GM21717 (cell line): Measurements from ENCODE around the gene BORCS6.
"Not testable (repeated sequence)": the region's sequence is repeated elsewhere in the genome, so short reads cannot be mapped to it uniquely, and the experiment has no call there.

Experiments used
- ATAC-seq: cut with Tn5 transposase; IDR thresholded peaks from one replicate; pipeline ENCODE4 v1.9.1; 2021; ENCODE audit warnings: mild to moderate bottlenecking, moderate library complexity; ENCODE audit not compliant: unreplicated experiment

The BORCS6 gene

GRCh38 chr17:8189711-8190477, at the start of gene BORCS6:
Gene BORCS6, minus strand, starts transcription at chr17:8190180. Its CDS starts 40 bp downstream, at chr17:8190140.
- ATAC-seq = peak; percentile 49

DNA sequence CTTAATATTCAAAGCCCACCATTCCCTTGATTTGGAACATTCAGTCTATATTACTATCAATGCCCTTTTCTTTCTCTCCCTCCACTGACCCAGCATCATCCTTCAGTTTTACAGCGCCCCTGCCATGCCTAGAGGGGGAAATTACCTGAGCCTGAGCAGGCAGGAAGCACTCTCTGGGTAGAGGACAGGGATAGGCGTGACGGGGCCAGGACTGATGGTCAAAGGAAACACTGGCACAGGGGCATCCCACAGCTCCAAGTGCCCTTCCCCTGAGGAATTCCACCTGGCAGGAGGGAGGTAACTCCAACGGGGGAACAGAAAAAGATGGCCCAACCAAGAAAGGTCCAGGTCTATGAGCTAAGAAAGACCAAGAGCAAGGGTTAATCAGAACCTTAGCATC, 47.9 kb upstream of the BORCS6 start:
- ATAC-seq = no peak

DNA sequence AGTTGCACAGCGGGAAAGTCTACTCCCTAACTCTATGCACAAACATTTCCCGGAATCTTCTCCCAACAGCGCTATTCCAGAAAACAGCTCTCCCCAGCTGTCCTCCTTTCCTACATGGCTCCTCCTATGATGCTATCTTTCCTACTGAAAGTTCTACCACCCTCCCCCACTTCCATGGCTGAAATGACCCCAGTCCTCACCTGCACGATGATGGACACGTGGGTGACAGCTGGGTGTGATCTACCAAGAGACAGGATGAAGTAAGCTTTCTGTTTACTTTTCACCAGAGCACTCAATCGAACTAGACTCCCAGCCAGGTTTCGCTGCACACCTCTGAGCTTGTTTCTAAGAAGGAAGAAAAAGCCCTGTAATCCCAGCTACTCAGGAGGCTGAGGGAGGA, 47.2 kb upstream of the BORCS6 start:
- ATAC-seq = no peak

GRCh38 chr17:8235676-8236075, 45.7 kb upstream of the BORCS6 start:
- ATAC-seq = no peak

DNA sequence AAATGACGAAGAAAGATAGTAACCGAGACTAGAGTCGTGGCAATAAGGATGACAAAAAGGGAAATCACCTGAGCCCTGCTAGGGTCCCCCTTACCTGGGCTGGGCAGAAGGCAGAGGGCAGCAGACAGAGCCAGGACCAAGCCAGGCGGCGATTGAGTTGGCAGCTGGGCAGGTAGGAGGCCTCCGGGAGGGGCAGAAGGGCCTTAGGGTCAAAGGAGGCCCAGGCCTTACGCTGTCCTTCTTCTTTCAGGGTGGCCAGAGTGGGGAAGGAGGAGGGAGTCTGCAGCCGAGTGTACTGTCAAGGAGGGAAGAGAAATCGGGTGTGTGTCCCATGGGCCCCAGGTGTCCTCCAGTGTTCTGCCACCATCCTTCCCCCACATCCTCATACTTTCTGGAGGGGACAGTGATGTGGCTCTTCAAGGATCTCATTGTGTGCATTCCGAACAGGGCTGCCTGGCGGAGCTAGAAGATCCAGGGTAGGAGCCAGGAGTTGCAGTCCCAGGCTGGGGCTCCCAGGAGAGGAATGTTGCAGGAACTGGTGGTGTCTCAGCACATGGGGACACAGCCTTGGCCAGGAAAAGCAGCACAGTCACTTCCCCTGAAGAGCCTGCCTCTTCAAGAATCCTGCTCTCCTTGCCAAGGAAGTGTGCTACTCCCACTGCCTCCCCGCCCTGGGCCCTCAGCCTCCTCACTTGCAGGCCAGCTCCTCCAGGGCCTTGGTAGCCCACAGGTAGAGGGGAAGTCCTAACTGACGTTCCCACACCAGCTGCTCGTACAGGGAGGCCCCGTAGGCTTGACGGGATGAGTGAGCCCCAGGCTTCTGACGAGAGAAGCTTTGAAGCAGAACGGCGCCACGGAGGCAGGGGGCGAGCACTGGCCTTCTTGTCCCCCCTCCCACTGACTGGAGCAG, 44.6 kb upstream of the BORCS6 start:
- ATAC-seq = no peak

DNA sequence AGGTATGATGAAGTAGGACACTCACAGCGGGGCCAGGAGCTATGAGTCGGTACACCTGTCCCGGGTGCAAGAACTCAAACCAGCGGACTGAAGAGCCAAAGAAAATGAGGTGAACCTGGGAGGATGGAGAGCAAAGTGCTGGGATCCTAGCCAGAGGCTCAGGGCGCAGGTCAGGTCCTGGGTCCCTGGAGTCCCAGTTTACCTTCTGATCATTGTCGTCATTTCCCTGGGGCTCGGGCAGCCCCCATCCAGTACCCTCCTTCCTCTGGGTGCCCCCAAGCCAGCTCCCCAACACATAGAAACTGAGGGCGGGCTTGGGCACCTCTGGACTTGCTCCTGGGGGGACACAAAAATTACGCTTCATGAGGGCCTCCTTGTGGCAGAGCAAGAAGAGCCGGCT, 41.7 kb upstream of the BORCS6 start:
- ATAC-seq = no peak

DNA sequence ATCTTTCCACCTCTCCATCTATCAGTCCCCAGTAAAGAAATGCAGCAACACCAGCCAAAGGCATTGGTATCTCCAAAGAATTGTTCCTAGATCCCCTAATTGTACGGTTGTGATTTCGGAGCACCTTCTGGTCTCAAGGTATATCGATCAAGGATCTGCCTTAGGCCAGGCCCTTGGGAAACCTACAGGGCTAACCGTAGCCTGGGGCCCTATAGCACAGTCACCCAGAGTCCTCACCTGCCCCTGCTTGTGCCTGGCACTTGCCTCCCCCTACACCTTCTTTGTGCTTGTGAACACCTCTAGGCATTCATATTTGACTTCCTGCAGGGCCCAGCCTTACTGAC, 37.2 kb upstream of the BORCS6 start:
- no peak for ATAC-seq

DNA sequence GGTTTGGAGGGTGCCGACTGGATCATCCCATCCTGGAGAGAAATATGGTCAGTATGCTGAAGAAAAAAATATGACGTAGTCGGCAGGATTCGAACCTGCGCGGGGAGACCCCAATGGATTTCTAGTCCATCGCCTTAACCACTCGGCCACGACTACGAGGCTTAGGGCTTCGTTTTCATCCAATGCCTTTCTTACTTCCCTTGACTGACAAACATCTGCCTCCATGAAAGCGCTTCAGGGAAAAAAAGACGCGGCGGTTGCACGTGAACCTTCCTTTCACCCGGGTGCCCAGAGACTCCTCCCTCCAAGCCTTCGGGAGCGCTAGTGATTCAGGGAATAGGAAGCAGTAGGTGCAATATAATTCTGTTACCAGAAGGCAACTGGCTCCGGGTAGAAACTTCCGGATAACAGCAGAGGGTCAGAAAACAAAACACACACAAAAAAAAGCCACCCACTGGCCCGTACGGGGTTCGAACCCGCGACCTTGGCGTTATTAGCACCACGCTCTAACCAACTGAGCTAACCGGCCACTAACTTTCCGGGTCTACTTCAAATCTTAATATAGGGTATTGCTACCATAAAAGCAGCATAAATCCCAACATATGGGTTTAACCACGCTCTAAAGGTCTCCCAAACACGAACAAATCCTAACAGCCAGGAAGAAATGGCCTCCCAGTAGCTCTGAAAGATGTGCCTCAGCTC, 36.7 kb upstream of the BORCS6 start:
- ATAC-seq = no peak

DNA sequence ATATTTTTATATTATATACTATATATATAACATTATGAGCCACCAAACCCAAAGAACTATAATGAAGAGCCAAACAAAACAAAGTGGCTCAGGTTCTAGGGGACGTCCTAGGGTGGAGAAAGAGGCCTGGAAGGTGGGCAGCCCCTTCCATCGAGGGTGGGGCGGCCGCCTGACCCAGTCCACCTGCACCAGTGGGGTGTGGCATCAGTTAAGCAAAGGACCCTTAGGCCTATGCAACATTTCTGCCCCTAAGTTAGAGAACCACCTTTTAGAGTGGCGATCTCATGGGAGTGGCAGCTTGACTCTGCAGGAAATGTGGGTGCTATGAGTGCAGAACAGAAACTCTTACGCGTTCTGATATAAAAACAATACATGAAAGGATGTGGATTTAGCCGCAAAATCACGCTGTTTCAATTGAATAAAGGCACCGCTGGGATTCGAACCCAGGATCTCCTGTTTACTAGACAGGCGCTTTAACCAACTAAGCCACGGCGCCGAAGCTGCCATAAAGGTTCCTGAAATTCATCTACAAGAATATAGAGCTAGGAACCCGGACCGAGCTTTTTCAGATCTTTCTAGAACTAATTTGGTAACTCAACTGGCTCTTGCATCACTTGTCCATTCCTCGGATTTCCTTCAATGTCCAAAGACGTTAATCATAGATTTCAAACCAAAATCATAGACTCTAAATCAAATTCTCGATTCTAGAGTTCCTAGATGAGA, 36.0 kb upstream of the BORCS6 start:
- ATAC-seq = no peak

DNA sequence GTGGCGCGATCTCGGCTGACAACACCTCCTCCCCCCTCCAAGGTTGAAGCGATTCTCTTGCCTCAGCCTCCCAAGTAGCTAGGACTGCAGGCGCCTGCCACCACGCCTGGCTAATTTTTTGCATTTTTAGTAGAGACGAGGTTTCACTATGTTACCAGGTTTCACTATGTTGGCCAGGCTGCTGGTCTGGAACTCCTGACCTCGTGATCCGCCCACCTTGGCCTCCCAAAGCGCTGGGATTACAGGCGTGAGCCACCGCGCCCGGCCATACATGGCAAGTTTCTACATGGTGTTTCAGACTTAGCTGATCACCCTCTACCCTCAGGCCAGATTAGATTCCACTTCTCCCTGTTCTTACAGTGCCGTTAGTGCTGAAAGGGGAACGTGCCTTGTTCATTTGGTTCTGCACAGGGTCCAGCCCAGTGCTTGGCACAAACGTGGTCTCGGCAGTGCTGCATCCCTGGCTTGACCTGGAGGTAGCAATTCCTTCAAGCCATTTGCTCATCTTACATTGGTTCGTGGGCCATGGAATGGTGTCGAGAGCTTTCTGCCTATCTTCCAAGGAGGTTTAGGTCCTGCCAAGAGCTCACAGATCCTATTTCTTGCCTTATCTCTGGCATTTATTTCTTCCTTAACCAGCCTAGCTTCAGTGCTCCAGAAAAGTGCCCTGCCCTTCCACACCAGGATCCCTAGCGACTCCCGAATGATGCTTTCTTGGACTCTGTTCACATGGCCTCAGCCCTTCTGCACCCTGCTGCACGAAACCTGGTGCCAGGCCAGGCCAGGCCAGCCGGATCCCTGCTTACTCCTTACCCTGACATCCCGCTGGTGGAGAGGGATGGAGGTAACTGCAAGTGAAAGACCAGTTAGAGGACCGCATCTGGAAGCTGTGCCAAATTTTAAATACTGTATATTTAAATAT, 35.2 kb upstream of the BORCS6 start:
- ATAC-seq = no peak

- peak; percentile 1 for ATAC-seq
Measured at GRCh38 chr17:8223356-8224126, 33.6 kb upstream of the BORCS6 start.

- peak; percentile 25 for ATAC-seq
Measured at GRCh38 chr17:8222630-8223355, 32.8 kb upstream of the BORCS6 start.

GRCh38 chr17:8222380-8222629, 32.3 kb upstream of the BORCS6 start:
- ATAC-seq = peak; percentile 24

DNA sequence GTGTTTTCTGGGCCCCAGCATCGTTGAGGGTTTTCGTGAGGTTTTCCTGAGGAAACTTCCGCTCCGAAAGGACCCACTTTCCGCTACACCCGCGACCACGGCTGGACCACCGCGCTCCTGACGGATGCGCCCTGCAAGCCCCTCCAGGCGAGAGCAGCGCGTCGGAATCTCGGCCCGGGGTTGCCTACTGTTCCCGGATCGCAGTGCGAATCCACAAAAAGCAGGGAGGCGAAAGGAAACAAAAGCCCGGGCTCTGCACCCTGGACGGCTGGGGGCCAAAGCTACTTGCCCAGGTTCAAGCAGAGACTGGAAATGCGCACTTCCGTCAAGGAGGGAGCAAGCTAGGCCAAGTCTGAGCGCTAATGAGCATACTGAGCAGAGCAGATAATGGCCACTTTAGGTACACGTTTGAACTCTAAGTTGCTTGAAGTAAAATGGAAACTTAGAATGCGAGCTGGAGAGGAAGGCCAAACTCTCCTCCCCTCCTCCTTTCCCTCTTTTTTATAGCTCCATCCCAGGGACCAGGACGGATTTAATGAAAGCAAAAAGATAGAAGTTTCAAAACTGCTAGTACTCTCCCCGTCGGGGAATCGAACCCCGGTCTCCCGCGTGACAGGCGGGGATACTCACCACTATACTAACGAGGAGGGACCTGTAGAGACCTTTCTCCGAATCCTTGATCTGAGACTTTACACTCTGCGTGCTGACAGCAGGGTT, 31.8 kb upstream of the BORCS6 start:
- ATAC-seq = peak; percentile 28

- ATAC-seq = no peak
Measured at GRCh38 chr17:8220783-8221662, 31.0 kb upstream of the BORCS6 start.

DNA sequence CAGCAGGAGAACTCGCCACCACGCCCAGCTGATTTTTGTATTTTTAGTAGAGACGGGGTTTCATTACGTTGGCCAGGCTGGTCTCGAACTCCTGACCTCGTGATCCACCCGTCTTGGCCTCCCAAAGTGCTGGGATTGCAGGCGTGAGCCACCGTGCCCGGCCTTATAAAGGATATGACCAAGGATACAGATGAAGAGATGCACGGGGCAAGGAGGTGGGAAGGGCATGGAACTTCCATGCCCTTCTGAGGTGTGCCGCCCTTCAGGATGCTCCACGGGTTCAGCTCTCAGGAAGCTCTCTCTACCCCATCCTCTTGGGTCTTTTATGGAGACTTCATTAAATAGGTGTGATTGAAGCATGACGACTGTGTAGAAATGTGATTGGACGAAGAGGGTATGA, 24.0 kb upstream of the BORCS6 start:
- not testable (repeated sequence) for ATAC-seq
